H9 (cell line): ENCODE data around the gene SPIB. TPM values are rescaled to one million over a fixed set of nuclear protein-coding genes. Genes with fewer than 3 reads are reported as not detected.

Experiments
- DNase-seq: peaks from one replicate; pipeline ENCODE4 v3.0.0-alpha.2; 2017
- H2AFZ ChIP-seq: one replicate; pipeline ENCODE4 v1.6.1; 2013; ENCODE audit warnings: mild to moderate bottlenecking, low read length, control low read depth, moderate library complexity
- H2AK5ac ChIP-seq: 2 replicates; pipeline ENCODE4 v1.6.1; 2013; ENCODE audit warnings: low read length, control low read depth, mixed read lengths; ENCODE audit not compliant: insufficient read length
- H2BK120ac ChIP-seq: one replicate; pipeline ENCODE4 v1.6.1; 2013; ENCODE audit warnings: low read depth, mild to moderate bottlenecking, low read length, control low read depth, inconsistent platforms; ENCODE audit not compliant: poor library complexity, severe bottlenecking
- H2BK12ac ChIP-seq: 2 replicates; pipeline ENCODE4 v1.6.1; 2013; ENCODE audit warnings: low read length, control low read depth, mixed read lengths, low read depth; ENCODE audit not compliant: insufficient read length
- H2BK15ac ChIP-seq: 2 replicates; pipeline ENCODE4 v1.6.1; 2013; ENCODE audit warnings: low read depth, low read length, control low read depth
- H2BK20ac ChIP-seq: one replicate; pipeline ENCODE4 v1.6.1; 2013; ENCODE audit warnings: low read depth, mild to moderate bottlenecking, low read length, control low read depth, inconsistent platforms; ENCODE audit not compliant: poor library complexity, severe bottlenecking
- H2BK5ac ChIP-seq: 2 replicates; pipeline ENCODE4 v1.6.1; 2013; ENCODE audit warnings: low read length, control low read depth, mixed read lengths; ENCODE audit not compliant: insufficient read length
- H3K14ac ChIP-seq: 2 replicates; pipeline ENCODE4 v1.6.1; 2013; ENCODE audit warnings: low read length, control low read depth; ENCODE audit not compliant: insufficient read depth
- H3K18ac ChIP-seq: 2 replicates; pipeline ENCODE4 v1.6.1; 2013; ENCODE audit warnings: low read depth, mild to moderate bottlenecking, mixed read lengths, low read length, control low read depth; ENCODE audit not compliant: insufficient read length
- H3K23ac ChIP-seq: 2 replicates; pipeline ENCODE4 v1.6.1; 2013; ENCODE audit warnings: low read length, control low read depth, mixed read lengths, low read depth; ENCODE audit not compliant: insufficient read length
- H3K23me2 ChIP-seq: 2 replicates; pipeline ENCODE4 v1.6.1; 2013; ENCODE audit warnings: low read depth, mild to moderate bottlenecking, mixed read lengths, low read length, control low read depth; ENCODE audit not compliant: insufficient read length, poor library complexity, severe bottlenecking
- H3K27ac ChIP-seq: 2 replicates; pipeline ENCODE4 v1.5.1; 2013; ENCODE audit warnings: low read length, control low read depth, mixed read lengths, low read depth; ENCODE audit not compliant: insufficient read length
- H3K27me3 ChIP-seq: 2 replicates; pipeline ENCODE4 v1.6.1; 2013; ENCODE audit warnings: low read length, control low read depth, inconsistent platforms; ENCODE audit not compliant: insufficient read depth
- H3K4ac ChIP-seq: 2 replicates; pipeline ENCODE4 v1.6.1; 2013; ENCODE audit warnings: low read depth, mild to moderate bottlenecking, control low read depth, inconsistent platforms, low read length, moderate library complexity
- H3K4me1 ChIP-seq: 2 replicates; pipeline ENCODE4 v1.6.1; 2013; ENCODE audit warnings: low read length, control low read depth, inconsistent platforms; ENCODE audit not compliant: insufficient read depth
- H3K4me2 ChIP-seq: 2 replicates; pipeline ENCODE4 v1.6.1; 2013; ENCODE audit warnings: low read length, control low read depth, mixed read lengths; ENCODE audit not compliant: insufficient read length, insufficient read depth
- H3K56ac ChIP-seq: 2 replicates; pipeline ENCODE4 v1.6.1; 2013; ENCODE audit warnings: low read depth, mild to moderate bottlenecking, mixed read lengths, low read length, control low read depth; ENCODE audit not compliant: insufficient read length
- H3K79me1 ChIP-seq: 2 replicates; pipeline ENCODE4 v1.6.1; 2013; ENCODE audit warnings: low read depth, mild to moderate bottlenecking, moderate library complexity, low read length, control low read depth, inconsistent platforms; ENCODE audit not compliant: insufficient read depth, poor library complexity, severe bottlenecking
- H3K79me2 ChIP-seq: 2 replicates; pipeline ENCODE4 v1.6.1; 2013; ENCODE audit warnings: low read length, control low read depth, inconsistent platforms; ENCODE audit not compliant: insufficient read depth
- H3K9ac ChIP-seq: 2 replicates; pipeline ENCODE4 v1.6.1; 2013; ENCODE audit warnings: low read length, control low read depth, mixed read lengths; ENCODE audit not compliant: insufficient read length; ENCODE audit errors: extremely low read depth
- H3K9me3 ChIP-seq: one replicate; pipeline ENCODE4 v1.6.1; 2013; ENCODE audit warnings: low read depth, low read length, inconsistent platforms; ENCODE audit not compliant: control insufficient read depth
- H3T11ph ChIP-seq: one replicate; pipeline ENCODE4 v1.6.1; 2013; ENCODE audit warnings: mild to moderate bottlenecking, low read length, control low read depth, inconsistent platforms
- H4K20me1 ChIP-seq: one replicate; pipeline ENCODE4 v1.6.1; 2013; ENCODE audit not compliant: control insufficient read depth, insufficient read length, insufficient read depth
- H4K5ac ChIP-seq: 2 replicates; pipeline ENCODE4 v1.6.1; 2013; ENCODE audit warnings: low read depth, mild to moderate bottlenecking, mixed read lengths, low read length, control low read depth; ENCODE audit not compliant: insufficient read length
- H4K8ac ChIP-seq: replicated peaks from 2 replicates; pipeline ENCODE4 v1.6.1; 2013; ENCODE audit warnings: low read length, control low read depth, mixed read lengths, low read depth; ENCODE audit not compliant: insufficient read length
- H4K91ac ChIP-seq: 2 replicates; pipeline ENCODE4 v1.6.1; 2013; ENCODE audit warnings: low read depth, mild to moderate bottlenecking, moderate library complexity, mixed read lengths, low read length, control low read depth; ENCODE audit not compliant: insufficient read length
- H3K27ac Mint-ChIP-seq, 3 experiments: 2 replicates in 2 of 3; 3 replicates in 1 of 3; pipeline ENCODE4 v1.8.0; 2020 to 2021; ENCODE audit warnings: mixed read lengths in 3 of 3, mild to moderate bottlenecking in 1 of 3, moderate library complexity in 1 of 3
- H3K27me3 Mint-ChIP-seq: 2 replicates; pipeline ENCODE4 v1.8.0; 2021; ENCODE audit warnings: low read depth, mild to moderate bottlenecking, moderate library complexity, mixed read lengths
- H3K36me3 Mint-ChIP-seq, 3 experiments: 2 replicates in 2 of 3; 3 replicates in 1 of 3; pipeline ENCODE4 v1.8.0; 2020 to 2021; ENCODE audit warnings: low read depth in 3 of 3, mixed read lengths in 3 of 3; ENCODE audit not compliant: insufficient read depth in 1 of 3
- H3K4me1 Mint-ChIP-seq, 2 experiments: 2 replicates each; pipeline ENCODE4 v1.8.0; 2020; ENCODE audit warnings: mixed read lengths in 2 of 2
- H3K4me3 Mint-ChIP-seq, 2 experiments: 2 replicates in 1 of 2; 3 replicates in 1 of 2; pipeline ENCODE4 v1.8.0; 2020 to 2021; ENCODE audit warnings: mild to moderate bottlenecking in 2 of 2, mixed read lengths in 2 of 2, moderate library complexity in 1 of 2
- H3K9me3 Mint-ChIP-seq, 2 experiments: 2 replicates in 1 of 2; 3 replicates in 1 of 2; pipeline ENCODE4 v1.8.0; 2020; ENCODE audit warnings: mild to moderate bottlenecking in 2 of 2, mixed read lengths in 2 of 2, moderate library complexity in 1 of 2
- WGBS: extraction: QIAGEN DNeasy Blood & Tissue Kit; methylation state at CpG from one replicate; pipeline ENCODE4 v1.1.7; 2013; ENCODE audit warnings: missing lambda C conversion rate, low lambda C conversion rate, mixed read lengths; ENCODE audit not compliant: insufficient read length; ENCODE audit errors: extremely low coverage; 5-methylcytosine and 5-hydroxymethylcytosine counted together
- total RNA-seq: library from RNA; stranded (reverse); gene quantifications from 2 replicates; pipeline ENCODE4 v1.2.1, GENCODE V29; 2021
- TF ChIP-seq, protein P1 (sequence below): fragments of 200-600 bp; sonication (generic); conservative IDR thresholded peaks from 3 replicates; pipeline ENCODE4 v1.8.0; 2021; ENCODE audit warnings: antibody characterized with exemption, mild to moderate bottlenecking

Gene SPIB
- total RNA-seq, 1 experiment from 2014 or later = 33.3 TPM

DNA sequence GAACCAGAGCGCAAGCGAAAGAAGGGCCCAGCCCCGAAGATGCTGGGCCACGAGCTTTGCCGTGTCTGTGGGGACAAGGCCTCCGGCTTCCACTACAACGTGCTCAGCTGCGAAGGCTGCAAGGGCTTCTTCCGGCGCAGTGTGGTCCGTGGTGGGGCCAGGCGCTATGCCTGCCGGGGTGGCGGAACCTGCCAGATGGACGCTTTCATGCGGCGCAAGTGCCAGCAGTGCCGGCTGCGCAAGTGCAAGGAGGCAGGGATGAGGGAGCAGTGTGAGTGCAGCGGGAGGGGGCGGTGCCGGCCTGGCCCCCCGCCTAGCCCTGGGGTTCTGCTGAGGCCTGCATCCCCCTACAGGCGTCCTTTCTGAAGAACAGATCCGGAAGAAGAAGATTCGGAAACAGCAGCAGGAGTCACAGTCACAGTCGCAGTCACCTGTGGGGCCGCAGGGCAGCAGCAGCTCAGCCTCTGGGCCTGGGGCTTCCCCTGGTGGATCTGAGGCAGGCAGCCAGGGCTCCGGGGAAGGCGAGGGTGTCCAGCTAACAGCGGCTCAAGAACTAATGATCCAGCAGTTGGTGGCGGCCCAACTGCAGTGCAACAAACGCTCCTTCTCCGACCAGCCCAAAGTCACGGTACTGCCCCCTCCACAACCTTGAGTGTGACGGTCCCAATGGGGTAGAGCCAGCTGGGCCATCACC, 40.4 kb upstream of the SPIB start:
- Mint-ChIP-seq H3K36me3 (peaks cover 26 to 45% (median 45%) of the 10 kb centered on the region in 3 experiments; a peak in 6 of 7 replicates), H3K9me3 (peaks cover 0 to 4% of the 10 kb centered on the region in 2 experiments; a peak in 1 of 5 replicates), H3K4me3 (peak overlapping the region in 1 of 2 experiments; percentile 54; a peak in 1 of 5 replicates), H3K27ac (no peak overlapping the region; a peak in 1 of 7 replicates), H3K4me1 (peaks cover 3 to 13% of the 10 kb centered on the region in 2 experiments), H3K27me3 (0 out of 2 replicates have a peak, but pooled peaks cover 3% of the 10 kb centered on the region)
- H3K27me3 ChIP-seq = no peaks in the 10 kb centered on the region
- H2AFZ ChIP-seq = no peak overlapping the region
- no peak overlapping the region for H2AK5ac ChIP-seq
- no peak overlapping the region for H4K91ac ChIP-seq
- no peak overlapping the region for H2BK15ac ChIP-seq
- H2BK5ac ChIP-seq = no peak overlapping the region
- no peak overlapping the region for H3K27ac ChIP-seq
- H3K56ac ChIP-seq = no peak overlapping the region
- H4K8ac ChIP-seq = no peak overlapping the region
- no peak overlapping the region for H3K4ac ChIP-seq
- no peaks in the 10 kb centered on the region for H3K79me2 ChIP-seq
- H2BK12ac ChIP-seq = no peak overlapping the region
- H3K9me3 ChIP-seq = no peaks in the 10 kb centered on the region
- no peak overlapping the region for H4K5ac ChIP-seq
- no peak for DNase-seq
- H4K20me1 ChIP-seq = no peaks in the 10 kb centered on the region
- no CpG with 5 or more reads among the region's 36 CpGs for WGBS
- H3K4me1 ChIP-seq = no peaks in the 10 kb centered on the region
- no peak overlapping the region for H2BK20ac ChIP-seq
- H3K18ac ChIP-seq = no peak overlapping the region
- H3K23me2 ChIP-seq = no peaks in the 10 kb centered on the region
- H2BK120ac ChIP-seq = no peak overlapping the region
- H3K79me1 ChIP-seq = no peaks in the 10 kb centered on the region
- no peak overlapping the region for H3K14ac ChIP-seq
- H3K4me2 ChIP-seq = no peak overlapping the region
- no peak overlapping the region for H3K23ac ChIP-seq
- no peak overlapping the region for H3K9ac ChIP-seq
- TF ChIP-seq, protein P1, sequence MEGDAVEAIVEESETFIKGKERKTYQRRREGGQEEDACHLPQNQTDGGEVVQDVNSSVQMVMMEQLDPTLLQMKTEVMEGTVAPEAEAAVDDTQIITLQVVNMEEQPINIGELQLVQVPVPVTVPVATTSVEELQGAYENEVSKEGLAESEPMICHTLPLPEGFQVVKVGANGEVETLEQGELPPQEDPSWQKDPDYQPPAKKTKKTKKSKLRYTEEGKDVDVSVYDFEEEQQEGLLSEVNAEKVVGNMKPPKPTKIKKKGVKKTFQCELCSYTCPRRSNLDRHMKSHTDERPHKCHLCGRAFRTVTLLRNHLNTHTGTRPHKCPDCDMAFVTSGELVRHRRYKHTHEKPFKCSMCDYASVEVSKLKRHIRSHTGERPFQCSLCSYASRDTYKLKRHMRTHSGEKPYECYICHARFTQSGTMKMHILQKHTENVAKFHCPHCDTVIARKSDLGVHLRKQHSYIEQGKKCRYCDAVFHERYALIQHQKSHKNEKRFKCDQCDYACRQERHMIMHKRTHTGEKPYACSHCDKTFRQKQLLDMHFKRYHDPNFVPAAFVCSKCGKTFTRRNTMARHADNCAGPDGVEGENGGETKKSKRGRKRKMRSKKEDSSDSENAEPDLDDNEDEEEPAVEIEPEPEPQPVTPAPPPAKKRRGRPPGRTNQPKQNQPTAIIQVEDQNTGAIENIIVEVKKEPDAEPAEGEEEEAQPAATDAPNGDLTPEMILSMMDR = no peak
- H3T11ph ChIP-seq = no peak overlapping the region
